IPS-18a (cell line): ENCODE data around the gene ZNF516.

ENCODE experiments used
- H3K27ac ChIP-seq: one replicate; pipeline ENCODE4 v1.5.1; 2013; ENCODE audit warnings: low read length
- H3K27me3 ChIP-seq: one replicate; pipeline ENCODE4 v1.6.1; 2013; ENCODE audit warnings: mild to moderate bottlenecking, low read length; ENCODE audit not compliant: control insufficient read depth, insufficient read depth
- H3K36me3 ChIP-seq: one replicate; pipeline ENCODE4 v1.6.1; 2013; ENCODE audit warnings: low read depth, low read length; ENCODE audit not compliant: control insufficient read depth
- H3K4me1 ChIP-seq: one replicate; pipeline ENCODE4 v1.6.1; 2013; ENCODE audit warnings: low read depth, low read length; ENCODE audit not compliant: control insufficient read depth
- H3K4me3 ChIP-seq: one replicate; pipeline ENCODE4 v1.5.1; 2013; ENCODE audit warnings: low read length
- H3K9ac ChIP-seq: one replicate; pipeline ENCODE4 v1.6.1; 2013; ENCODE audit warnings: mild to moderate bottlenecking, low read length, moderate library complexity
- H3K9me3 ChIP-seq: one replicate; pipeline ENCODE4 v1.6.1; 2013; ENCODE audit warnings: low read depth, low read length; ENCODE audit not compliant: control insufficient read depth

ZNF516 gene

DNA sequence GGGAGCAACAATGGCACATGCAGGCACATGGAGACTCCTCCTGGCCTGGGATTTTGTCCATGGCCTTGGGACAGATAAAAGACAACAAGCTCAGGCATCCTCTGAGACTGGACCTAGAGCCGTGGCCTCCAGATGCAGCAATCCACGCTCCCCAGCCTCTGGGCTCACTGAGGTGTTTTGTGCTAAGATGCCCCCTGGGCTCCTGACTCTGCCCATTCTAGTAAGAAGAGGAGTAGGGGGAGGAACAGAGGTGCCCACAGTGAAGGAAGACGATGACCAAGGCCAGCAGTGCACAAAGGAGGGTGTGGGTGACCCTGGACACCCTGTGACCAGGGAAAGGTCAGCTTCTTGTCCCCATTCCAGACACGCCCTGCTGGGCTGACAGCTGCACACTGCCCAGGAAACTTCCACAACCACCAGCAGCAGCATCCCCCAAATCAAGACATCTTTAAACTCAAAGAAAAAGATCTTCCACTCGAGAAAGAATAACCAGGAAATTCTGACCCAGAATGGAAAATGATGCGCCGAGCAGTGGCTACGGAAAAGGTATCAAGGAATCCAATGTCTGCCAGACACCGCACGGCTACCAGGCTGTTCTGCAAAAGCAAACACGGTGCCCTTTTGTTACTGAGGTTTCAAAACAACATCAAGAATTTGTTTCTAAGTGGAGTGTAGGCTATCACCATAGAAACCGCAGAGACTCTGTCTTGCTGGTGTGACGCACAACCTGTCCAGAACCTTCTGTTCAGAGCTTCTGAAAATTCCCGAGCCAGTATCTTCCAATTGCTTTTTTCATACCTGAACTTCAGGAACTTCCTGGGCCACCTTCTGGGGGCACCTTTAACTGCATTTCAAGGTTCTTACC, 65.5 kb downstream of the ZNF516 start:
- Histone ChIP-seq H3K4me3 (no peak overlapping the region), H3K36me3 (no peaks in the 10 kb centered on the region), H3K27ac (no peak overlapping the region), H3K9me3 (no peaks in the 10 kb centered on the region), H3K9ac (no peak overlapping the region), H3K4me1 (peaks cover 13% of the 10 kb centered on the region), H3K27me3 (no peaks in the 10 kb centered on the region)

DNA sequence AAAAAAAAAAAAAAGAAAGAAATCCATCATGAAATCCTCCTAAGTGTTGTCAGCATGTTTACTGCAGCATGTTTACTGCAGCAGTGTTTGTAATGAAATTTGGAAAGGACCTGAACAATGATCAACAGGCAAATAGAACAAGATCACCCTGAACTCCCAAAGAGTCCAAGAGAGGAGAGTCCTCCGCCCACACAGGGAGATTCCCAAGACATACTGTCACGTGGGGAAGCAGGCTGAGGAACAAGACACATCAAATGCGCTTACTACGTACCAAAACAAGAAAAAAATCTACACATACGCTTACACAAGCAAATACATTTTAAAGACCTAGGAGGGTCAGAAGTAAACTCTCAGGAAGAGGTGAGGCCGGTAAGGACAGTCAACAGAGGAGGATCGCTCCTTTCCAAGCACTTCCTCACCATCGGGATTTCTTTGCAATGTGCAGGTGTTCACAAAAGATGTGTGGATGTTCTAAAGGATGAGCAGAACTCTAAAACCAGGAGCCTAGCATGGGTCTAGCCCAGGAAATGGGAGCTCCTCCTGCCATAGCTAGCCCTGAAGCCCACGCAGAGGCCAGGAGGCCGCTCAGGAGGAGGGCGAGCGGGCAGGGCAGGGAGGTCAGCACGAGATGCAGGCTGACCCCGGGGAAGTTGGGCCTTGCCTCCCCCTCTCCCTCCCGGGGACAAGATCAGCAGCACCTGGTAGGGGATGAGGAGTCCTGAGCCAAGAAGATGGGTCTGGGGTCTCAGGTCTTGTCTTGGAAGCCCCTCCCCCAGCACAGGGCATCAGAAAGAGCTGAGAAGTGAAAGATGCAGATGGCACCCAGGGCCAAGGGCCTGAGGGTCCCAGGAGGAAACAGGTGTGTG, 66.4 kb downstream of the ZNF516 start:
- Histone ChIP-seq H3K9me3 (no peaks in the 10 kb centered on the region), H3K4me3 (no peak overlapping the region), H3K27ac (no peak overlapping the region), H3K9ac (no peak overlapping the region), H3K4me1 (peaks cover 13% of the 10 kb centered on the region), H3K27me3 (no peaks in the 10 kb centered on the region), H3K36me3 (no peaks in the 10 kb centered on the region)

DNA sequence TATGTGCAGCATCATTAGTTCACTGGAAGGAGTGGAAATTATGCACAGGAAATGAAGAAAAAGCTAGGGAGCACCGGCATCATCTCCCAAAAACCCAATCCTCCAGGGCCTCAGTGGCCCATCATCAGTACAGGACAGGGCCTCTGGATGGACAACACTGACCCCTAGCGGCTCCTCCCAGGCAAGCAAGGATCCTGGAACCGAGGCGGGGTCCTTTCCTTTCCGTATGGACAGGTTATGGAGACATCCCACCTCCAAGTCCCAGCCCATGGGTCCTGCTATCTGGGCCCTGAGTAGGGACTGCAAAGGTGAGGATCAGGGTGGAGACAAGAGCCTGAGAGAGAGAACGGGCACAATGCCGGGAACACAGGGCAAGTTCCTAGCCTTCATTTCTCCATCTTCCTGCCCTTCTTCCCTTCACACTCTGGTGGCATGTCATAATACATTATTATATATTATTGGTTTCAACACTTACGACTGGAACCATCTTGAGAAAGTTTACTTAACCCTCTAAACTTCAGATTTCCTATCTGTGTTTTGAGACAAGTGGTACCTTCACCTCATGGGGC, 68.2 kb downstream of the ZNF516 start:
- Histone ChIP-seq H3K9ac (no peak overlapping the region), H3K4me3 (no peak overlapping the region), H3K36me3 (no peaks in the 10 kb centered on the region), H3K4me1 (peaks cover 13% of the 10 kb centered on the region), H3K27me3 (no peaks in the 10 kb centered on the region), H3K9me3 (no peaks in the 10 kb centered on the region), H3K27ac (no peak overlapping the region)

DNA sequence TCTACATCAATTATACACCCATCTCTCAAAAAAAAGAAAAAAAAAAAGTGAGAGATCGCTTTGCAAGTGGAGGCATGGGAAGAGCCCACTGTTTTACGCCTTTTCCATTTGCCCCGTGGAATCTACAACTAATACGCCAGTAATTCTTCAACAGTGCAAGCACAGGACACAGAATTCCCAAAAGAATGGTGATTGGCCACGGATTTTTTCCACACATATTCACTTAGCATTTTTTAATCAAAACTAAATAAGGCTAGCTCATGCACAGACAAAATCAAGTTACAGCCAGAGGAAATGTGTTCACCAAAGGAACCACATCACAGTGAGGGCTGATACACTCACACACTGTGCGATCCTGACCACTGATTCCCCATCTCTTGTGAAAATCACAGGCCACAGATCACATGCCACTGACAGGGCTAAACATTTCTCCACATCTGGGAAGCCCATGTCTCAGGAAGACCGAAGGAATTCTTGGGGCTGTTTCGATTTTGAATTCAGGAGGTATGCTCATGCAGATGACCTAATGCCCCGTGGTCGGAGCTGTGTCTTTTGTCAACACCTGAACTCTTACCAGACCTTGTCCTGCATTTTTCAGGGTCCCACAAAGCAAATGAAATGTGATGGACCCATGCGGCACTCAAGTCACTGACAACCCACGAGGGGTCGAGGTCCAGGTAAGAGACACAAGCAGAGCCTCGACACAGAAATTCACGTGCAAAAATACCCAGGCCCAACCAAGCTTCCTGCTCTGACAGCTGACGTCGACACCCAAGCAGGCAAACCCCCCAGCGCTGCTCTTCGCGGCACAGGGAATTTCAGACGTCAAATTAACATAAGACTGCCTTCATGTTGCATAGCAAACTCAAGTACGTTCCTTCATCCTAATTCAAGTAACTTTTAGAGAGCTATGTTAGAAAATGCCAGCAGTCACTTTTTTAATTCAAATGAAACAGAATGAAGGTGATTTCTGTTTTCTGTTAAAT, 69.6 kb downstream of the ZNF516 start:
- Histone ChIP-seq H3K27ac (no peak overlapping the region), H3K4me1 (peaks cover 17% of the 10 kb centered on the region), H3K27me3 (no peaks in the 10 kb centered on the region), H3K36me3 (no peaks in the 10 kb centered on the region), H3K9me3 (no peaks in the 10 kb centered on the region), H3K9ac (no peak overlapping the region), H3K4me3 (no peak overlapping the region)

DNA sequence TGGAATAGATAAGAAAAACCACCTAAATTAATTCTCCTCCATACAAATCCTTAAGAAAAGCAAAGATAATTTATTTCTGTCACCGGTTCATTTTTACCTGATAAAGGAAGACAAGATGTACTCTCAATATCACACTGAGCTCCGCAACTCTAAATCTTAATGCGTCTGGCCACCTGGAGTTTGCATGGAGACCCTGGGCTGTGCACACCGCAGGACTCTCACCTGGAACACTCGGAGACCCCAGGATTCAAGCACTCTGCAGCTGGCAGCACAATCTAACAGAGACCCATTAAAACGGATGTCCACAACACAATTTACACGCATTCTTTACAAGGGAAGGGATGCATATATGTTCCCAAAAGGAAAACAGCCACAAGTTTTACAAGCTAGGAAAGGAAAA, 72.2 kb downstream of the ZNF516 start:
- H3K9ac ChIP-seq = no peak overlapping the region
- H3K4me3 ChIP-seq = no peak overlapping the region
- H3K4me1 ChIP-seq = peaks cover 17% of the 10 kb centered on the region
- H3K27me3 ChIP-seq = no peaks in the 10 kb centered on the region
- H3K9me3 ChIP-seq = no peaks in the 10 kb centered on the region
- H3K27ac ChIP-seq = no peak overlapping the region
- no peaks in the 10 kb centered on the region for H3K36me3 ChIP-seq

DNA sequence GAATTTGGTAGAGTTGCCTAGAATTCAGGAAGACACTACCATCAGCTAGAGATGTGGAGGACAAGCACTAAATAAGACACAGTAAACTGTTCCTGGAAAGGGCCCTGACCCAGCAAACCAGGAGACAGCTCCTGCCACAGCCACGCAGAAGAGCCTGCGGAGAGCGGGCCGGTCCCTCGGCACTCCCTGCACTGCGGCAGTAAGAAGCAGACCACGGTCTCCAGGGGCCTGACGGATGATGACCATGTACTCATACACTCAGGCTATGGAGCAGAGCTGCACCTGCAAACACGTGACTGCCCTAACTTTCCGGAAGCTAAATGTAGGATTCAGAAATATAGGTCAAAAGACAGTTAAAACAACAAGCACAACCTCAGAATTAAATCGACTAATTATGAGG, 72.9 kb downstream of the ZNF516 start:
- Histone ChIP-seq H3K9me3 (no peaks in the 10 kb centered on the region), H3K4me1 (peaks cover 17% of the 10 kb centered on the region), H3K27me3 (no peaks in the 10 kb centered on the region), H3K27ac (no peak overlapping the region), H3K4me3 (no peak overlapping the region), H3K36me3 (no peaks in the 10 kb centered on the region), H3K9ac (no peak overlapping the region)

DNA sequence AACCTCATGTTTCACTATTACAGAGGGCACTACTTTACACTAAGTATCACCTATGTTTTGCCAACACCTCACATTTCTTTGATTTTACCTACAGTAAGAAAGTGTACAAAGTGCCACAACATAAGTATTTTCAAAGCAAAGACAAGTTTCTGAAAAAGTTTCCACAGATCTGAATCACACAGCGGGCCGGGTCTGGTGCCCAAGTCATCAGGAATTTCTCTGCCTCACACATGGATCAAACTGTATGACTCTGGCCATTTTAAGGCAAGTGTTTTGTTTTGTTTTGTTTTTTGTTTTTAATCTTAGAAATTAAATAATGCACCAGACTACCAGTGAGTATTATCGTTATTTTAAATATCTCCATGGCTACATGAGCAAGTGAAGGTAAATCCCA, 73.4 kb downstream of the ZNF516 start:
- H3K4me1 ChIP-seq = peaks cover 17% of the 10 kb centered on the region
- no peak overlapping the region for H3K27ac ChIP-seq

DNA sequence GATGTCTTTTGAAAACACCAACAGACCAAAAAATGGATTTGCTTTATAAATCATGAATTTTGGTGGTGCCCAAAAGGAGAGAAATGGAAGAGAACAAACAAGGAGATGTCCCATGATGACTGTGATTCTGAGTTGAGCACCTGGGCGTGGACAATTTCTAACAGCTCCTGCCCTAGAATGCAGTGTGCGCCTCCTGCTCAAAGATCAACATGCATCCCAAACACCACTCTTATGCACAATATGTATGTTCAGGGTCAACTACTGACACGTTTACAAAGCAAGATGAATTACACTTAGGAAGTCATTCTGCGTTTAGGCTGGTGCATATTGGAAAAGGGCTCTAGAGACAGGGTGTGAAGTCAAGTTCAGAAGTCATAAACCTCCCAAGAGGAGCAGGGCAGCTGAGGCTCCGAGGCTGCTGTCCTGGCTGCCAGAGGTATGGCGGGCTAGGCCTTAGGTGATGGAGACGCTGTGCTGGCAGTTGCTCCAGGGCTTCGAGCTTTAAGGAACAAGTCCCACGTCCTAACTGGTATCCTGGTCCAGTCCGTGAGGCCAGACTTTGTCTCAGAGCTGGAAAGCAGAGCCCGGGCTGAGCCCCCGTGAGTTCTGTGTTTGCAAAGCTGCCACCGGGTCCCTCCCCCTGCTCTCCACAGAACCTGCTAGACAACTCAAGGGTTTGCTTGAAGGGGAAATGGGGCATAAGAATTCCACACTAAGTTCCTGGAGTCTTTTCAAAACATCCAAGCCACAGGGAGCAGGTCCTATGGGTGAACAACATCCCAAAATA, 74.0 kb downstream of the ZNF516 start:
- H3K27me3 ChIP-seq = no peaks in the 10 kb centered on the region
- H3K4me3 ChIP-seq = no peak overlapping the region
- peaks cover 12% of the 10 kb centered on the region for H3K4me1 ChIP-seq
- H3K9me3 ChIP-seq = no peaks in the 10 kb centered on the region
- H3K36me3 ChIP-seq = no peaks in the 10 kb centered on the region
- H3K9ac ChIP-seq = no peak overlapping the region
- no peak overlapping the region for H3K27ac ChIP-seq

More for the DNA sequence above, 73.4 kb downstream of the ZNF516 start:
- H3K27me3 ChIP-seq = no peaks in the 10 kb centered on the region
- H3K4me3 ChIP-seq = no peak overlapping the region
- H3K36me3 ChIP-seq = no peaks in the 10 kb centered on the region
- H3K9ac ChIP-seq = no peak overlapping the region
- H3K9me3 ChIP-seq = no peaks in the 10 kb centered on the region

DNA sequence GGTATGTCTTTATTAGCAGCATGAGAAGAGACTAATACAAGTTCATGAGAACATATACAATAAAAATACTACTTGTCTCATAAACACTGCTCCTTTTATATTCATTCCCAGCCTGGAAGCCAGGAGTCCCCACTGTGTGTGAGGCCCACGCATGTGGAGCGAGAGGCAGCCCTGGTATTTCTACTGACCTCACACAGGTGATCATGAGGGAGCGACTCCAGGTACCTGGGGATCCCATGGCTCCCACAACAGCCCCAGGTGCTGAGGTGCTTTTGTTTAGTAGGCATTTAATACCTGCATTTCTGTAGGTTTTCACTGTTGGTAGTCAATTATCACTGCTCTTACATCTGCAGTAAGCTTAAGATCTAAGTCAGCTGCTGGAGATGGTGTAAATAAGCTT, 75.2 kb downstream of the ZNF516 start:
- Histone ChIP-seq H3K9ac (no peak overlapping the region), H3K9me3 (no peaks in the 10 kb centered on the region), H3K4me3 (no peak overlapping the region), H3K36me3 (no peaks in the 10 kb centered on the region), H3K27me3 (no peaks in the 10 kb centered on the region), H3K4me1 (peaks cover 4% of the 10 kb centered on the region), H3K27ac (no peak overlapping the region)

DNA sequence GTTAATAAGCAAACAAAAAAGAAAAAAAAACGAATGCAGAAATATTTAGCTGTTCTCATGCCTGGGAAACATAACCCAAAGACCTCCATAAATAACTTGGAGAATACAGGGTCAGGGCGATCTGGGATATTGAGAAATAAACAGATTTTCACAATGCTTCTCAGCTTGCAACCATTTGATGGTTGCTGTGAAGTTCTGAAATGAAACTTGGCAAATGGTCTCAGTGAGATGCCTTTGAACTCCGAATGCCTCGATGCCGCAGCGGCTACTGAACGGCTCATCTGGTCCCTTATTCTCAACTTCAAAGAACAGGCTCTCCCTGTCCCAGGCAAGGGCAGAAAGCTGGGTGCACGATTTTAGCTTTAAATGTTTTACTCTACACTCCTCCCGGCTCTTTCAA, 78.1 kb downstream of the ZNF516 start:
- no peaks in the 10 kb centered on the region for H3K9me3 ChIP-seq
- H3K36me3 ChIP-seq = no peaks in the 10 kb centered on the region
- peaks cover 6% of the 10 kb centered on the region for H3K4me1 ChIP-seq
- H3K27ac ChIP-seq = no peak overlapping the region
- no peak overlapping the region for H3K4me3 ChIP-seq
- no peaks in the 10 kb centered on the region for H3K27me3 ChIP-seq
- no peak overlapping the region for H3K9ac ChIP-seq
